Measurements from ENCODE around the gene CEBPG. TPM values are rescaled to one million over a fixed set of nuclear protein-coding genes. Genes with fewer than 3 reads are reported as not detected.

Gene CEBPG
- total RNA-seq, 2 experiments from 2014 or later = 30.6 to 30.9 TPM

- no peaks in the 10 kb centered on the region for H3K4me1 Mint-ChIP-seq (ENCODE audit: low read depth)
- no peaks in the 10 kb centered on the region for H3K36me3 Mint-ChIP-seq
- H3K27me3 Mint-ChIP-seq = peaks cover 42% of the 10 kb centered on the region
- ChIA-PET POLR2A (no interaction called here), CTCF (no interaction called here)
- H3K27ac Mint-ChIP-seq = no peak overlapping the region
- H3K9me3 Mint-ChIP-seq = no peaks in the 10 kb centered on the region
- no peak for DNase-seq
- no peak overlapping the region for H3K4me3 Mint-ChIP-seq
- intact Hi-C loops (cut with micrococcal nuclease) = no loop called here
These were observed 30.2 kb upstream of the CEBPG start for GRCh38 chr19:33343301-33343700.

- CTCF ChIA-PET = interaction anchor here (0.7 kb wide), 1 partner anchor 32 kb away, joined by 3 read pairs; no protein-coding TSS in a partner anchor
- H3K27me3 Mint-ChIP-seq = peaks cover 44% of the 10 kb centered on the region
These were observed 29.5 kb upstream of the CEBPG start for GRCh38 chr19:33343859-33344572.

GRCh38 chr19:33344573-33344925 lies 29.0 kb upstream of the CEBPG start:
- H3K4me3 Mint-ChIP-seq = no peak overlapping the region
- no peaks in the 10 kb centered on the region for H3K4me1 Mint-ChIP-seq (ENCODE audit: low read depth)
- intact Hi-C loops (cut with micrococcal nuclease) = no loop called here
- POLR2A ChIA-PET = no interaction called here
- CTCF ChIA-PET = interaction anchor here (0.7 kb wide), 1 partner anchor 33 kb away, joined by 3 read pairs; no protein-coding TSS in a partner anchor
- peaks cover 40% of the 10 kb centered on the region for H3K27me3 Mint-ChIP-seq
- H3K9me3 Mint-ChIP-seq = no peaks in the 10 kb centered on the region
- DNase-seq = no peak
- no peaks in the 10 kb centered on the region for H3K36me3 Mint-ChIP-seq
- H3K27ac Mint-ChIP-seq = no peak overlapping the region

More at GRCh38 chr19:33343859-33344572, 29.5 kb upstream of the CEBPG start:
- Mint-ChIP-seq H3K27ac (no peak overlapping the region), H3K4me1 (ENCODE audit: low read depth) (no peaks in the 10 kb centered on the region), H3K36me3 (no peaks in the 10 kb centered on the region), H3K9me3 (no peaks in the 10 kb centered on the region), H3K4me3 (no peak overlapping the region)
- intact Hi-C loops (cut with micrococcal nuclease) = no loop called here
- no peak for DNase-seq
- POLR2A ChIA-PET = no interaction called here

GRCh38 chr19:33345163-33345562 lies 28.3 kb upstream of the CEBPG start:
- CTCF ChIA-PET = no interaction called here
- H3K27me3 Mint-ChIP-seq = peaks cover 43% of the 10 kb centered on the region
- H3K9me3 Mint-ChIP-seq = no peaks in the 10 kb centered on the region
- intact Hi-C loops (cut with micrococcal nuclease) = no loop called here
- DNase-seq = no peak
- POLR2A ChIA-PET = no interaction called here
- H3K27ac Mint-ChIP-seq = no peak overlapping the region
- no peak overlapping the region for H3K4me3 Mint-ChIP-seq
- no peaks in the 10 kb centered on the region for H3K36me3 Mint-ChIP-seq
- H3K4me1 Mint-ChIP-seq (ENCODE audit: low read depth) = no peaks in the 10 kb centered on the region

- Mint-ChIP-seq H3K9me3 (no peaks in the 10 kb centered on the region), H3K27ac (no peak overlapping the region), H3K36me3 (no peaks in the 10 kb centered on the region), H3K27me3 (peaks cover 40% of the 10 kb centered on the region), H3K4me3 (no peak overlapping the region), H3K4me1 (ENCODE audit: low read depth) (no peaks in the 10 kb centered on the region)
- no peak for DNase-seq
- ChIA-PET CTCF (no interaction called here), POLR2A (no interaction called here)
- intact Hi-C loops (cut with micrococcal nuclease) = no loop called here
These were observed 26.8 kb upstream of the CEBPG start for GRCh38 chr19:33346665-33347064.

- H3K4me3 Mint-ChIP-seq = no peak overlapping the region
- POLR2A ChIA-PET = no interaction called here
- CTCF ChIA-PET = no interaction called here
- no peaks in the 10 kb centered on the region for H3K4me1 Mint-ChIP-seq (ENCODE audit: low read depth)
- no peaks in the 10 kb centered on the region for H3K36me3 Mint-ChIP-seq
- peaks cover 37% of the 10 kb centered on the region for H3K27me3 Mint-ChIP-seq
- no peak overlapping the region for H3K27ac Mint-ChIP-seq
- no peaks in the 10 kb centered on the region for H3K9me3 Mint-ChIP-seq
- intact Hi-C loops (cut with micrococcal nuclease) = no loop called here
- no peak for DNase-seq
These were observed 26.2 kb upstream of the CEBPG start for GRCh38 chr19:33347300-33347699.

GRCh38 chr19:33348301-33349010 lies 25.1 kb upstream of the CEBPG start:
- POLR2A ChIA-PET = no interaction called here
- H3K4me1 Mint-ChIP-seq (ENCODE audit: low read depth) = no peaks in the 10 kb centered on the region
- no peaks in the 10 kb centered on the region for H3K9me3 Mint-ChIP-seq
- no peak for DNase-seq
- CTCF ChIA-PET = interaction anchor here (0.8 to 1.0 kb wide), 2 partner anchors 62 to 82 kb away, joined by 3 read pairs; no protein-coding TSS in a partner anchor
- no peak overlapping the region for H3K4me3 Mint-ChIP-seq
- H3K36me3 Mint-ChIP-seq = no peaks in the 10 kb centered on the region
- H3K27ac Mint-ChIP-seq = no peak overlapping the region
- intact Hi-C loops (cut with micrococcal nuclease) = no loop called here
- peaks cover 30% of the 10 kb centered on the region for H3K27me3 Mint-ChIP-seq

GRCh38 chr19:33349319-33350289 lies 23.9 kb upstream of the CEBPG start:
- POLR2A ChIA-PET = interaction anchor here (0.6 kb wide), 1 partner anchor 509 kb away, joined by 4 read pairs; no protein-coding TSS in a partner anchor
- H3K9me3 Mint-ChIP-seq = no peaks in the 10 kb centered on the region
- CTCF ChIA-PET = no interaction called here

GRCh38 chr19:33350538-33351309 lies 22.8 kb upstream of the CEBPG start:
- CTCF ChIA-PET = no interaction called here
- POLR2A ChIA-PET = no interaction called here
- no peaks in the 10 kb centered on the region for H3K4me1 Mint-ChIP-seq (ENCODE audit: low read depth)
- no peak overlapping the region for H3K27ac Mint-ChIP-seq
- no peak for DNase-seq
- intact Hi-C loops (cut with micrococcal nuclease) = no loop called here
- H3K27me3 Mint-ChIP-seq = peaks cover 18% of the 10 kb centered on the region
- peaks cover 5% of the 10 kb centered on the region for H3K9me3 Mint-ChIP-seq
- H3K4me3 Mint-ChIP-seq = no peak overlapping the region
- H3K36me3 Mint-ChIP-seq = no peaks in the 10 kb centered on the region

More at GRCh38 chr19:33349319-33350289, 23.9 kb upstream of the CEBPG start:
- DNase-seq = no peak
- H3K27ac Mint-ChIP-seq = no peak overlapping the region
- H3K27me3 Mint-ChIP-seq = peaks cover 25% of the 10 kb centered on the region
- no peak overlapping the region for H3K4me3 Mint-ChIP-seq
- intact Hi-C loops (cut with micrococcal nuclease) = no loop called here
- no peaks in the 10 kb centered on the region for H3K4me1 Mint-ChIP-seq (ENCODE audit: low read depth)
- H3K36me3 Mint-ChIP-seq = no peaks in the 10 kb centered on the region

GRCh38 chr19:33355535-33355934 lies 18.0 kb upstream of the CEBPG start:
- ChIA-PET POLR2A (no interaction called here), CTCF (no interaction called here)
- intact Hi-C loops (cut with micrococcal nuclease) = no loop called here
- H3K4me1 Mint-ChIP-seq (ENCODE audit: low read depth) = no peaks in the 10 kb centered on the region
- no peak overlapping the region for H3K27ac Mint-ChIP-seq
- no peak for DNase-seq
- H3K27me3 Mint-ChIP-seq = peaks cover 3% of the 10 kb centered on the region
- peaks cover 11% of the 10 kb centered on the region for H3K9me3 Mint-ChIP-seq
- no peaks in the 10 kb centered on the region for H3K36me3 Mint-ChIP-seq
- no peak overlapping the region for H3K4me3 Mint-ChIP-seq

- peaks cover 11% of the 10 kb centered on the region for H3K9me3 Mint-ChIP-seq
- POLR2A ChIA-PET = no interaction called here
These were observed 16.0 kb upstream of the CEBPG start for GRCh38 chr19:33357556-33357955.

More at GRCh38 chr19:33357556-33357955, 16.0 kb upstream of the CEBPG start:
- no peak for DNase-seq
- CTCF ChIA-PET = interaction anchor here (0.6 to 1.2 kb wide), 2 partner anchors 19 to 421 kb away, joined by 3 read pairs; no protein-coding TSS in a partner anchor
- intact Hi-C loops (cut with micrococcal nuclease) = no loop called here
- Mint-ChIP-seq H3K4me1 (ENCODE audit: low read depth) (no peaks in the 10 kb centered on the region), H3K4me3 (no peak overlapping the region), H3K27me3 (peaks cover 3% of the 10 kb centered on the region), H3K27ac (no peak overlapping the region), H3K36me3 (no peaks in the 10 kb centered on the region)

All from activated CD4-positive, alpha-beta memory T cell treated with anti-CD3 and anti-CD28 coated beads for 36 hours (primary cell).